OCI-LY1 (cell line): ENCODE measurements around the gene NKIRAS2.

ENCODE experiments used
- H2AFZ ChIP-seq: fragments of 200-600 bp; sonication (generic), shearing (Covaris generic); 2 replicates; pipeline ENCODE4 v1.6.0; 2014; ENCODE audit warnings: antibody characterized with exemption, mild to moderate bottlenecking, low read length
- H3F3A ChIP-seq: fragments of 200-600 bp; sonication (generic), shearing (Covaris generic); 2 replicates; pipeline ENCODE4 v1.6.0; 2014; ENCODE audit warnings: mild to moderate bottlenecking, antibody characterized with exemption, low read length, moderate library complexity; ENCODE audit not compliant: insufficient read depth
- H3K27ac ChIP-seq: fragments of 200-600 bp; sonication (generic); 2 replicates; pipeline ENCODE4 v1.5.1; 2014; ENCODE audit warnings: low read length, mixed run types, mild to moderate bottlenecking, low read depth; ENCODE audit not compliant: poor library complexity, severe bottlenecking
- H3K27me3 ChIP-seq: fragments of 200-600 bp; sonication (generic); 2 replicates; pipeline ENCODE4 v1.6.0; 2014; ENCODE audit warnings: antibody characterized with exemption, mild to moderate bottlenecking, low read length, moderate library complexity; ENCODE audit not compliant: insufficient read depth
- H3K36me3 ChIP-seq: fragments of 200-600 bp; sonication (generic); 2 replicates; pipeline ENCODE4 v1.6.1; 2014; ENCODE audit warnings: mild to moderate bottlenecking, antibody characterized with exemption, low read length, moderate library complexity, mixed read lengths; ENCODE audit not compliant: insufficient read depth
- H3K4me1 ChIP-seq: fragments of 200-600 bp; sonication (generic); 2 replicates; pipeline ENCODE4 v1.5.1; 2014; ENCODE audit warnings: mild to moderate bottlenecking, low read length, moderate library complexity; ENCODE audit not compliant: insufficient read depth, severe bottlenecking
- H3K4me2 ChIP-seq: fragments of 200-600 bp; sonication (generic), shearing (Covaris generic); 2 replicates; pipeline ENCODE4 v1.6.1; 2014; ENCODE audit warnings: low read length
- H3K4me3 ChIP-seq: fragments of 200-600 bp; sonication (generic); 2 replicates; pipeline ENCODE4 v1.5.1; 2014; ENCODE audit warnings: low read length, low read depth, mild to moderate bottlenecking, mixed read lengths; ENCODE audit not compliant: poor library complexity, severe bottlenecking
- H3K79me2 ChIP-seq: fragments of 200-600 bp; shearing (Covaris generic); 2 replicates; pipeline ENCODE4 v1.6.1; 2016; ENCODE audit warnings: mixed run types, low read length, mixed read lengths; ENCODE audit not compliant: insufficient read depth
- H3K9ac ChIP-seq: fragments of 200-600 bp; sonication (generic), shearing (Covaris generic); 2 replicates; pipeline ENCODE4 v1.6.1; 2014; ENCODE audit warnings: mild to moderate bottlenecking, low read length, mixed read lengths
- H3K9me2 ChIP-seq: fragments of 200-600 bp; sonication (generic), shearing (Covaris generic); 2 replicates; pipeline ENCODE4 v1.6.1; 2014; ENCODE audit warnings: low read depth, mild to moderate bottlenecking, low read length, mixed read lengths
- H3K9me3 ChIP-seq: fragments of 200-600 bp; shearing (Covaris generic); 2 replicates; pipeline ENCODE4 v1.6.1; 2014; ENCODE audit warnings: low read length, mixed read lengths
- H4K20me1 ChIP-seq: fragments of 200-600 bp; sonication (generic), shearing (Covaris generic); 2 replicates; pipeline ENCODE4 v1.6.0; 2016; ENCODE audit warnings: mild to moderate bottlenecking, low read length; ENCODE audit not compliant: insufficient read depth
- EZH2 ChIP-seq: fragments of 200-600 bp; sonication (generic), shearing (Covaris generic); IDR thresholded peaks from 2 replicates; pipeline ENCODE4 v1.8.0; 2017; ENCODE audit warnings: borderline replicate concordance, mixed run types, mild to moderate bottlenecking, antibody characterized with exemption, low read length, moderate library complexity, mixed read lengths
- TF ChIP-seq, protein P1 (sequence below): fragments of 200-600 bp; sonication (generic), shearing (Covaris generic); IDR thresholded peaks from 2 replicates; pipeline ENCODE4 v1.5.1; 2017; ENCODE audit warnings: mild to moderate bottlenecking, antibody characterized with exemption, low read length, moderate library complexity, mixed read lengths

The NKIRAS2 gene

DNA sequence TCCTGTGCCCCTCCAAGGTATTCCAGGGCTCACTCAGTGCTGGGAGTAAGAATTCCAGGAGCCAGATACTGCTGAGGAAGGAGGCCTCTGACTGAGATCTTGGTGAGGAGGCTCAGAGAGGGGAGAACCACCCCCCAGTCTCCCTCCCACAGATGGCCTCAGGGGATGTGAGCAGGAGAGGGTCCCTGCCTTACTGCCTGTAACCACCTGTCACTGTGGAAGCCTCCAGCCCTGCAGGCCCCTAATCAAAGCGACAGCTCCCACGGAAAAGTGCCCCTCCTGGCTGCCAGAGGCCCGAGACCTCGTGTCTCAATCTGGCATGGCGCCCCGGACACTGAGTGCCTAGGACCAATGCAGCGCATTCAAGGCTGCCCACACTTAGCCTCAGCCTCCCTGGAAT lies 38.2 kb downstream of the NKIRAS2 start:
- no peak for TF ChIP-seq EZH2
- TF ChIP-seq, protein P1, sequence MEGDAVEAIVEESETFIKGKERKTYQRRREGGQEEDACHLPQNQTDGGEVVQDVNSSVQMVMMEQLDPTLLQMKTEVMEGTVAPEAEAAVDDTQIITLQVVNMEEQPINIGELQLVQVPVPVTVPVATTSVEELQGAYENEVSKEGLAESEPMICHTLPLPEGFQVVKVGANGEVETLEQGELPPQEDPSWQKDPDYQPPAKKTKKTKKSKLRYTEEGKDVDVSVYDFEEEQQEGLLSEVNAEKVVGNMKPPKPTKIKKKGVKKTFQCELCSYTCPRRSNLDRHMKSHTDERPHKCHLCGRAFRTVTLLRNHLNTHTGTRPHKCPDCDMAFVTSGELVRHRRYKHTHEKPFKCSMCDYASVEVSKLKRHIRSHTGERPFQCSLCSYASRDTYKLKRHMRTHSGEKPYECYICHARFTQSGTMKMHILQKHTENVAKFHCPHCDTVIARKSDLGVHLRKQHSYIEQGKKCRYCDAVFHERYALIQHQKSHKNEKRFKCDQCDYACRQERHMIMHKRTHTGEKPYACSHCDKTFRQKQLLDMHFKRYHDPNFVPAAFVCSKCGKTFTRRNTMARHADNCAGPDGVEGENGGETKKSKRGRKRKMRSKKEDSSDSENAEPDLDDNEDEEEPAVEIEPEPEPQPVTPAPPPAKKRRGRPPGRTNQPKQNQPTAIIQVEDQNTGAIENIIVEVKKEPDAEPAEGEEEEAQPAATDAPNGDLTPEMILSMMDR: no peak
- Histone ChIP-seq H3K4me2 (no peak overlapping the region), H3K36me3 (no peaks in the 10 kb centered on the region; the same call in 1 of the 2 replicates), H2AFZ (no peak overlapping the region), H3K9ac (no peak overlapping the region), H3K9me2 (no peaks in the 10 kb centered on the region), H3K9me3 (no peaks in the 10 kb centered on the region), H4K20me1 (no peaks in the 10 kb centered on the region), H3K79me2 (no peaks in the 10 kb centered on the region), H3K27ac (no peak overlapping the region), H3K4me1 (no peaks in the 10 kb centered on the region), H3K27me3 (peaks cover 27% of the 10 kb centered on the region), H3K4me3 (no peak overlapping the region), H3F3A (no peaks in the 10 kb centered on the region)

- Histone ChIP-seq H3K36me3 (no peaks in the 10 kb centered on the region; the same call in 1 of the 2 replicates), H2AFZ (no peak overlapping the region), H3K4me1 (peaks cover 7% of the 10 kb centered on the region), H3K27me3 (peaks cover 23% of the 10 kb centered on the region; the same call in 1 of the 2 replicates), H3K4me2 (no peak overlapping the region), H3K9me2 (no peaks in the 10 kb centered on the region), H3K9me3 (no peaks in the 10 kb centered on the region), H3K27ac (no peak overlapping the region), H3K9ac (no peak overlapping the region), H3K4me3 (no peak overlapping the region), H4K20me1 (no peaks in the 10 kb centered on the region), H3K79me2 (no peaks in the 10 kb centered on the region), H3F3A (no peaks in the 10 kb centered on the region)
- TF ChIP-seq EZH2: no peak
- TF ChIP-seq, protein P1: no peak
Observed at GRCh38 chr17:42059815-42060214, 39.9 kb downstream of the NKIRAS2 start.

GRCh38 chr17:42060231-42060630 lies 40.3 kb downstream of the NKIRAS2 start:
- Histone ChIP-seq H3K9ac (no peak overlapping the region), H2AFZ (no peak overlapping the region), H3K27ac (no peak overlapping the region), H3K79me2 (no peaks in the 10 kb centered on the region), H3K9me2 (no peaks in the 10 kb centered on the region), H3K36me3 (no peaks in the 10 kb centered on the region; the same call in 1 of the 2 replicates), H3K4me3 (no peak overlapping the region), H4K20me1 (no peaks in the 10 kb centered on the region), H3K27me3 (peaks cover 23% of the 10 kb centered on the region; the same call in 1 of the 2 replicates), H3K9me3 (no peaks in the 10 kb centered on the region), H3K4me1 (peaks cover 7% of the 10 kb centered on the region), H3K4me2 (no peak overlapping the region), H3F3A (no peaks in the 10 kb centered on the region)
- TF ChIP-seq EZH2: no peak
- TF ChIP-seq, protein P1: no peak
